Omental fat pad (tissue), 4 donors: ENCODE results near the gene DOCK2. TPM values are rescaled to one million over a fixed set of nuclear protein-coding genes. Genes with fewer than 3 reads are reported as not detected.

Source experiments
- ATAC-seq: fragments of 150-250 bp; one replicate; pipeline ENCODE4 v1.9.1; 2016; ENCODE audit warnings: mild to moderate bottlenecking, moderate library complexity; ENCODE audit not compliant: low FRiP score
- DNase-seq: peaks from one replicate; pipeline ENCODE4 v3.0.0-alpha.2; 2019; ENCODE audit warnings: low spot score
- CTCF ChIP-seq, 3 donors: fragments of 450-650 bp; IDR thresholded peaks; one replicate each; pipeline ENCODE4 v1.5.1; 2016 to 2017; ENCODE audit warnings: antibody characterized with exemption in 3 of 3, mild to moderate bottlenecking in 3 of 3, moderate library complexity in 2 of 3
- total RNA-seq, 4 donors: library from RNA; depleted of rRNA; stranded (reverse); fragments of >200 nt; gene quantifications; one replicate each; pipeline ENCODE4 v1.1.0, GENCODE V29; 2016

DOCK2 gene
- total RNA-seq, 4 donors from 2014 or later, result 28.4 to 55.6 (median 41.3) TPM

DNA sequence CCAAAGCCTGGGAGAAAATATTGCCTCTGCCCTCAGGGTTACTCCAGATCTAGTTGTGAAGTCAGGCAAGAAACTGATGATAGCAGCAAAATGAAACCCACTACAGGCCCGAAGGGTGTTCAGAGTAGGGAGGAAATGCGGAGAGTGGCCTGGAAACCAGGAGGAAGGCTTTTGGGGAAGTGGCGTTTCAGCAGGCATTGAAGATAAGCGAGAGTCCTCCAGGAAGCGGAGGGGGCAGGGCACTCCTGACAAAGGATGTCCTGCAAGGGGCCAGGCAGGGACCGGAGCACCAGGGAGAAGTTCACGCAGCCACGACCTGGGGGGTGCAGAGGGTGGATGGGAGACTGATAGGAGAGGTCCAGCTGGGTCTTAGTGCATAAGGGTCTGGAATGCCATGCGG is 460.9 kb downstream of the DOCK2 start:
- TF ChIP-seq CTCF (IDR thresholded peaks at IDR 0.05), result no peak
- ATAC-seq (no peak), DNase-seq (no peak)

DNA sequence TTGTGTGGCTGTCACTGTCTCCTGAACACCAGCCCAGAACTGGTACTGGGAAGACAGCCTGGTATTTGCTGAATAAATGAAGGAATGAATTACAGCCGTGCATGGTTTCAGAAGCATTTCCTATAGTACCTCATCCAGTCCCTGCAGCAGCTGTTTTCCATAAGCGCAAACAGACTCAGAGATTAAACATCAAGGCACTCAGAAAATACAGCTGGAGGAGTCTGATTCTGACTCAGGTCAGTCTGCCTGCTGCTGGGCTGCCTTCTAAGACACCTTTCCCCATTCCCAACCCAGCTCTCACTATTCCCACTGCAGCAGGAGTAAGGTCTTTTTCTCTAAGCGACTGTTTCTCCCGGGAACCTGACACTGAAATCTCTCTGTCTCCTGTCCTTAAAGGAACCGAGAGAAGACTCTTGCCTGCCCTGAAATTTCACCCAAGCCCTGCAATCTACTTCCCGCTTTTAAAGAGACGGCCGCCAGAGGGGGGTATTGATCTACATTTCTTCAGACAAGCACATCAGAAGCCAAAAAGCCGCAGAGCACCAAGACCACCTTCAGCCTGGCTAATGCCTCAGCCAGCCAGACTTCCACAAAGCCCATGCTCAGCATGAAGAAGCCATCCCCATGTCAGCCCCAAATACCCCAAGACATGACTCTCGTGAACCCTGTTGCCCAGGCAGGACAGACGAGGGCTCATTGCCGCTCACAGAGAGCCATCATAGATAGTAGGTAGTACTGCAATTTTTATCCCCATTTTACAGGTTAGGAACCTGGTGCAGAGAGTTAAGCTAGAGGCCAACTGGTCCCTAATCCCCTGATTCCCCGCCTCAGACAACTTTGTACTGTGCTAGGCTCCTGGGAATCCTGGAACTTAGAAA is 463.2 kb downstream of the DOCK2 start:
- peak in 1 of 3 donors; percentile 40 for TF ChIP-seq CTCF (IDR thresholded peaks at IDR 0.05)
- peak; percentile 79 for DNase-seq
- no peak for ATAC-seq

GRCh38 chr5:170103447-170103846 is 466.4 kb downstream of the DOCK2 start:
- ATAC-seq, result no peak
- no peak for TF ChIP-seq CTCF (IDR thresholded peaks at IDR 0.05)
- DNase-seq, result no peak

DNA sequence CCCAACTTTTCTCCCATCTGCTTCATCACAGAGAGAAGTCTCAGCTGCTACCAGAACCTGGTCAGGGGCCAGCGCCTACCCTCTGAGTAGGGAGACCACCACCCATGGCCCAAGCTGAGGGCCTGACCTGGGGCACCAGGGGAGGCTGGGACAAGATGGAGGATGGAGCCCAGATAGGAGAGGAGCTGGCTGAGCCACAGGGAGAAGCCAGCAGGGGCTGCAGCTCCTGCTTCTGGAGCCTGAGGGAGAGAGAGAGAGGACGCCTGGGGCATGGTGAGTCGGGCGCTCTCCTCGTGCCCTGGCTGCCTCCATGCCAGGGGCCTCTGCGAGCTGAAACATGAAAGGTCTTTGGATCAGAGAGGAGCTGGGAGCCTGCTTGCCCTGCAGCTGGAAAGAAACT is 467.2 kb downstream of the DOCK2 start:
- ATAC-seq (no peak), DNase-seq (no peak)
- no peak for TF ChIP-seq CTCF (IDR thresholded peaks at IDR 0.05)

- no peak for ATAC-seq
- TF ChIP-seq CTCF (IDR thresholded peaks at IDR 0.05), result no peak
- no peak for DNase-seq
Measured at GRCh38 chr5:170104710-170105109, 467.6 kb downstream of the DOCK2 start.

DNA sequence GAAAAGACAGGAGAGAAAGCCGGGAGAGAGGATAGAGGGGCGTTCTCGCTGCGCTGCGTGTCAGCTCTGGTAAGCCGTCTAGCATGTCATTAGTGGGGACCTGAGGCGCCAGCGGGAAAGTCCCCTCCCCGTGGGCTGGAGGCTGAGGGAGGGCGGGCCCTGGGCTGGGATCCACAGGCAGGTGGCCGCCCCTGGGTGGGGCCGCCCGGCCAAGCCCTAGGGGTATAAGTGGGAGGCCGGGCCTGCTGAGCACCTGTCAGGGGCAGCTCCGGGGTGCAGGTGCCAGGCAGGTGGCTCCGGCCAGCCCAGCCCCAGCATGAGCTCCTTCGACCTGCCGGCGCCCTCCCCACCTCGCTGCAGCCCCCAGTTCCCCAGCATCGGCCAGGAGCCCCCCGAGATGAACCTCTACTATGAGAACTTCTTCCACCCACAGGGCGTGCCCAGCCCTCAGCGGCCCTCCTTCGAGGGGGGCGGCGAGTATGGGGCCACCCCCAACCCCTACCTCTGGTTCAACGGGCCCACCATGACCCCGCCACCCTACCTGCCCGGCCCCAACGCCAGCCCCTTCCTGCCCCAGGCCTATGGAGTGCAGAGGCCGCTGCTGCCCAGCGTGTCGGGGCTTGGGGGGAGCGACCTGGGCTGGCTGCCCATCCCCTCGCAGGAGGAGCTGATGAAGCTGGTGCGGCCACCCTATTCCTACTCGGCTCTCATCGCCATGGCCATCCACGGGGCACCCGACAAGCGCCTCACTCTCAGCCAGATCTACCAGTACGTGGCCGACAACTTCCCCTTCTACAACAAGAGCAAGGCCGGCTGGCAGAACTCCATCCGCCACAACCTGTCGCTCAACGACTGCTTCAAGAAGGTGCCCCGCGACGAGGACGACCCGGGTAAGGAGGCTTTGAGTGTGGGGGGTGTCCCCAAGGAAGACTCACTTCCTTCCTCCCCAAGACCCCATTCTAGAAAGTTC is 468.9 kb downstream of the DOCK2 start, which contains the start of gene FOXI1:
Gene FOXI1 (plus strand): TSS at position 256 of the 970 bp plus-strand sequence. CDS start 61 bp downstream, at position 317.
- DNase-seq (no peak), ATAC-seq (no peak)
- TF ChIP-seq CTCF (IDR thresholded peaks at IDR 0.05), result no peak
